ENCODE results near the gene KLC3.

The KLC3 gene

DNA sequence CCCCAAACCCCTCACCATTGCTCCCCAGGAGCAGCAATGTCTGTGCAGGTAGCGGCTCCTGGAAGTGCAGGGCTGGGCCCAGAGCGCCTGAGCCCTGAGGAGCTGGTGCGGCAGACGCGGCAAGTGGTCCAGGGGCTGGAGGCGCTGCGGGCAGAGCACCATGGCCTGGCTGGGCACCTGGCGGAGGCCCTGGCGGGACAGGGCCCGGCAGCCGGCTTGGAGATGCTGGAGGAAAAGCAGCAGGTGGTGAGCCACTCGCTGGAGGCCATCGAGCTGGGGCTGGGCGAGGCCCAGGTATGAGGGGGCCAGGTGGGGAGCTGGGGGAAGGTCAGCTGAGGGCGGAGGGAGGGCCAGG lies 4.9 kb downstream of the KLC3 start:
- TF ChIP-seq SIN3A (IDR thresholded peaks at IDR 0.05; ENCODE audit: borderline replicate concordance, insufficient read depth, low read length): no peak

GRCh38 chr19:45346449-45346848 lies 5.9 kb downstream of the KLC3 start:
- TF ChIP-seq FOXP2 (optimal IDR thresholded peaks at IDR 0.05; ENCODE audit: borderline replicate concordance, extremely low read depth, extremely low read length, insufficient read depth): no peak
- TF ChIP-seq POLR2AphosphoS5 (IDR thresholded peaks at IDR 0.05; ENCODE audit: low read depth, low read length): no peak
- TF ChIP-seq SIN3A (IDR thresholded peaks at IDR 0.05; ENCODE audit: borderline replicate concordance, insufficient read depth, low read length): no peak
- TF ChIP-seq, protein P1, sequence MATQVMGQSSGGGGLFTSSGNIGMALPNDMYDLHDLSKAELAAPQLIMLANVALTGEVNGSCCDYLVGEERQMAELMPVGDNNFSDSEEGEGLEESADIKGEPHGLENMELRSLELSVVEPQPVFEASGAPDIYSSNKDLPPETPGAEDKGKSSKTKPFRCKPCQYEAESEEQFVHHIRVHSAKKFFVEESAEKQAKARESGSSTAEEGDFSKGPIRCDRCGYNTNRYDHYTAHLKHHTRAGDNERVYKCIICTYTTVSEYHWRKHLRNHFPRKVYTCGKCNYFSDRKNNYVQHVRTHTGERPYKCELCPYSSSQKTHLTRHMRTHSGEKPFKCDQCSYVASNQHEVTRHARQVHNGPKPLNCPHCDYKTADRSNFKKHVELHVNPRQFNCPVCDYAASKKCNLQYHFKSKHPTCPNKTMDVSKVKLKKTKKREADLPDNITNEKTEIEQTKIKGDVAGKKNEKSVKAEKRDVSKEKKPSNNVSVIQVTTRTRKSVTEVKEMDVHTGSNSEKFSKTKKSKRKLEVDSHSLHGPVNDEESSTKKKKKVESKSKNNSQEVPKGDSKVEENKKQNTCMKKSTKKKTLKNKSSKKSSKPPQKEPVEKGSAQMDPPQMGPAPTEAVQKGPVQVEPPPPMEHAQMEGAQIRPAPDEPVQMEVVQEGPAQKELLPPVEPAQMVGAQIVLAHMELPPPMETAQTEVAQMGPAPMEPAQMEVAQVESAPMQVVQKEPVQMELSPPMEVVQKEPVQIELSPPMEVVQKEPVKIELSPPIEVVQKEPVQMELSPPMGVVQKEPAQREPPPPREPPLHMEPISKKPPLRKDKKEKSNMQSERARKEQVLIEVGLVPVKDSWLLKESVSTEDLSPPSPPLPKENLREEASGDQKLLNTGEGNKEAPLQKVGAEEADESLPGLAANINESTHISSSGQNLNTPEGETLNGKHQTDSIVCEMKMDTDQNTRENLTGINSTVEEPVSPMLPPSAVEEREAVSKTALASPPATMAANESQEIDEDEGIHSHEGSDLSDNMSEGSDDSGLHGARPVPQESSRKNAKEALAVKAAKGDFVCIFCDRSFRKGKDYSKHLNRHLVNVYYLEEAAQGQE (IDR thresholded peaks at IDR 0.05; ENCODE audit: insufficient read depth in 1 of 2, low read depth in 2 of 2, low read length in 2 of 2): no peak
- TF ChIP-seq TAF1 (IDR thresholded peaks at IDR 0.05; ENCODE audit: borderline replicate concordance, insufficient read depth, low read length): no peak

DNA sequence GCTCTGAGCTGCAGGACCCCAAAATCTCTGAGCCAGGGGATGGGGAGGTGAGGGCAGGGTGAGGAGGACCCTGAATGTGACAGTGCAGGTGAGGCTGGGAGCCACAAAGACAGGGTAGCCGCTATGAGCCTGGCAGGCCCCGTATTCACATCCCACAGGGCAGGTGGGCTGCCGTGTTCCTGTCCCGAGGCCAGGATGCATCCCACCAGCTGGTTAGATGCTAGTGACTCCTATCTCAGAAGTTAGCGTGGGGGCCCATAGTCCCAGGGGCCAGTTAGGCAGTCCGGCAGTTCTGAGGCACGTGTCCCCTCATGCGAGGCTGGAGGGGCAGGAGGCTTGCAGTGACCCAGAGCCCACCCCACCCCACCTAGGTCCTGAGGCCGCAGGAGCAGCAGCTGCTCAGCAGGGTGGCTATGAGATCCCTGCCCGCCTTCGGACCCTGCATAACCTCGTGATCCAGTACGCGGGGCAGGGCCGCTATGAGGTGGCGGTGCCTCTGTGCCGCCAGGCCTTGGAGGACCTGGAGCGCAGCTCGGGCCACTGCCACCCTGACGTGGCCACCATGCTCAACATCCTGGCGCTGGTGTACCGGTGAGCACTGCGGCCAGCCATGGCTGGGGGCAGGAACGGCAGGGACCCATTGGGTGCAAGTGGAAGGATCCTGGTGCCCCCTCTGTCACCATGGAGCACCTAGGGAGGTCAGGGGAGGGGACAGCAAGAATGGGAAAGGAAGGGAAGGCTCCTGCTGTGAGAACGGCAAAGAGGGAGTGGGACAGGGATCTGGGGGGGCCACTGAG lies 7.2 kb downstream of the KLC3 start:
- TF ChIP-seq SIN3A (IDR thresholded peaks at IDR 0.05; ENCODE audit: borderline replicate concordance, insufficient read depth, low read length): no peak
- no peak for TF ChIP-seq FOXP2 (optimal IDR thresholded peaks at IDR 0.05; ENCODE audit: borderline replicate concordance, extremely low read depth, extremely low read length, insufficient read depth)
- no peak for TF ChIP-seq TAF1 (IDR thresholded peaks at IDR 0.05; ENCODE audit: borderline replicate concordance, insufficient read depth, low read length)
- TF ChIP-seq POLR2AphosphoS5 (IDR thresholded peaks at IDR 0.05; ENCODE audit: low read depth, low read length): no peak
- TF ChIP-seq, protein P1 (IDR thresholded peaks at IDR 0.05; ENCODE audit: insufficient read depth in 1 of 2, low read depth in 2 of 2, low read length in 2 of 2): no peak

- TF ChIP-seq TAF1 (IDR thresholded peaks at IDR 0.05; ENCODE audit: borderline replicate concordance, insufficient read depth, low read length): no peak
- no peak for TF ChIP-seq SIN3A (IDR thresholded peaks at IDR 0.05; ENCODE audit: borderline replicate concordance, insufficient read depth, low read length)
- no peak for TF ChIP-seq FOXP2 (optimal IDR thresholded peaks at IDR 0.05; ENCODE audit: borderline replicate concordance, extremely low read depth, extremely low read length, insufficient read depth)
- peak; percentile 19; the same call in 1 of the 2 replicates for TF ChIP-seq POLR2AphosphoS5 (IDR thresholded peaks at IDR 0.05; ENCODE audit: low read depth, low read length)
Measured at GRCh38 chr19:45348367-45349125, 8.0 kb downstream of the KLC3 start.

DNA sequence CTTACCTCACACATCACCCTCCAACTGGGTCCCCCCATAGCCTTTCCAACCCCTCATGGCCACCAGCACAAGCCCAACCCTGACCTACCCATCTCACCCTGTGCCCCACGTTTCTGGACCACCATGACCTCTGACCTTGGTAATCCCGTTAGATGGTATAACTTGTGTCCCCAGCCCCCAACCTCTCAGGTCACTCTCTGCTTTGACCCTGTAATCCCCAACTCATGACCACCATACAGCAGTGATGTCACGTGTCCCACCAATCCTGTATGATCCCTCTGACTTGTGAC lies 8.5 kb downstream of the KLC3 start:
- TF ChIP-seq TAF1 (IDR thresholded peaks at IDR 0.05; ENCODE audit: borderline replicate concordance, insufficient read depth, low read length) (no peak), SIN3A (IDR thresholded peaks at IDR 0.05; ENCODE audit: borderline replicate concordance, insufficient read depth, low read length) (no peak), FOXP2 (optimal IDR thresholded peaks at IDR 0.05; ENCODE audit: borderline replicate concordance, extremely low read depth, extremely low read length, insufficient read depth) (no peak), POLR2AphosphoS5 (IDR thresholded peaks at IDR 0.05; ENCODE audit: low read depth, low read length) (no peak)
- TF ChIP-seq, protein P1 (IDR thresholded peaks at IDR 0.05; ENCODE audit: insufficient read depth in 1 of 2, low read depth in 2 of 2, low read length in 2 of 2): no peak

GRCh38 chr19:45349430-45349941 lies 8.9 kb downstream of the KLC3 start:
- no peak for TF ChIP-seq FOXP2 (optimal IDR thresholded peaks at IDR 0.05; ENCODE audit: borderline replicate concordance, extremely low read depth, extremely low read length, insufficient read depth)
- TF ChIP-seq POLR2AphosphoS5 (IDR thresholded peaks at IDR 0.05; ENCODE audit: low read depth, low read length): no peak
- TF ChIP-seq, protein P1 (IDR thresholded peaks at IDR 0.05; ENCODE audit: insufficient read depth in 1 of 2, low read depth in 2 of 2, low read length in 2 of 2): no peak
- TF ChIP-seq TAF1 (IDR thresholded peaks at IDR 0.05; ENCODE audit: borderline replicate concordance, insufficient read depth, low read length): no peak
- TF ChIP-seq SIN3A (IDR thresholded peaks at IDR 0.05; ENCODE audit: borderline replicate concordance, insufficient read depth, low read length): no peak

Measured in PFSK-1 (cell line).